WERI-Rb-1 (cell line): ENCODE measurements around the gene PPP1R13B.

Source experiments
- DNase-seq: peaks from one replicate; pipeline ENCODE4 v3.0.0-alpha.2; 2020
- H3K27ac ChIP-seq: fragments of 250-450 bp; sonication (Bioruptor Pico); 2 replicates; pipeline ENCODE4 v1.5.1; 2020; ENCODE audit warnings: mild to moderate bottlenecking, moderate library complexity
- H3K27me3 ChIP-seq: fragments of 250-450 bp; sonication (Bioruptor Pico); 2 replicates; pipeline ENCODE4 v1.5.1; 2021; ENCODE audit warnings: mild to moderate bottlenecking, low read depth, moderate library complexity; ENCODE audit not compliant: insufficient read depth, severe bottlenecking
- H3K36me3 ChIP-seq: fragments of 250-450 bp; sonication (Bioruptor Pico); 2 replicates; pipeline ENCODE4 v1.5.1; 2020; ENCODE audit warnings: mild to moderate bottlenecking, moderate library complexity
- H3K4me3 ChIP-seq: 2 replicates; pipeline ENCODE4 v1.5.1; 2011; ENCODE audit warnings: low read depth, mild to moderate bottlenecking, control low read depth, low read length
- H3K9me3 ChIP-seq: fragments of 250-450 bp; sonication (Bioruptor Pico); 2 replicates; pipeline ENCODE4 v1.5.1; 2021; ENCODE audit warnings: mild to moderate bottlenecking, moderate library complexity; ENCODE audit not compliant: severe bottlenecking
- TF ChIP-seq, protein P1 (sequence below): IDR thresholded peaks from 2 replicates; pipeline ENCODE4 v1.5.1; 2011; ENCODE audit warnings: low read depth, mild to moderate bottlenecking, control low read depth, inconsistent platforms, low read length

Gene PPP1R13B

GRCh38 chr14:103847451-103848174, at the start of gene PPP1R13B:
PPP1R13B (minus strand) TSS chr14:103847575; CDS start chr14:103847307, 268 bp downstream.
- Histone ChIP-seq H3K9me3 (no peaks in the 10 kb centered on the region), H3K27me3 (no peaks in the 10 kb centered on the region), H3K27ac (peak within 1 kb of the TSS; percentile 96), H3K4me3 (peak within 1 kb of the TSS; percentile 69), H3K36me3 (no peaks in the 10 kb centered on the region)
- TF ChIP-seq, protein P1, sequence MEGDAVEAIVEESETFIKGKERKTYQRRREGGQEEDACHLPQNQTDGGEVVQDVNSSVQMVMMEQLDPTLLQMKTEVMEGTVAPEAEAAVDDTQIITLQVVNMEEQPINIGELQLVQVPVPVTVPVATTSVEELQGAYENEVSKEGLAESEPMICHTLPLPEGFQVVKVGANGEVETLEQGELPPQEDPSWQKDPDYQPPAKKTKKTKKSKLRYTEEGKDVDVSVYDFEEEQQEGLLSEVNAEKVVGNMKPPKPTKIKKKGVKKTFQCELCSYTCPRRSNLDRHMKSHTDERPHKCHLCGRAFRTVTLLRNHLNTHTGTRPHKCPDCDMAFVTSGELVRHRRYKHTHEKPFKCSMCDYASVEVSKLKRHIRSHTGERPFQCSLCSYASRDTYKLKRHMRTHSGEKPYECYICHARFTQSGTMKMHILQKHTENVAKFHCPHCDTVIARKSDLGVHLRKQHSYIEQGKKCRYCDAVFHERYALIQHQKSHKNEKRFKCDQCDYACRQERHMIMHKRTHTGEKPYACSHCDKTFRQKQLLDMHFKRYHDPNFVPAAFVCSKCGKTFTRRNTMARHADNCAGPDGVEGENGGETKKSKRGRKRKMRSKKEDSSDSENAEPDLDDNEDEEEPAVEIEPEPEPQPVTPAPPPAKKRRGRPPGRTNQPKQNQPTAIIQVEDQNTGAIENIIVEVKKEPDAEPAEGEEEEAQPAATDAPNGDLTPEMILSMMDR = no peak
- peak; percentile 94 for DNase-seq

- no peak overlapping the region for H3K4me3 ChIP-seq
- TF ChIP-seq, protein P1 = no peak
- no peaks in the 10 kb centered on the region for H3K36me3 ChIP-seq
- H3K9me3 ChIP-seq = no peaks in the 10 kb centered on the region
- no peaks in the 10 kb centered on the region for H3K27me3 ChIP-seq
- DNase-seq = no peak
- H3K27ac ChIP-seq = no peak overlapping the region
These were observed 49.2 kb upstream of the PPP1R13B start for GRCh38 chr14:103896578-103896977.

DNA sequence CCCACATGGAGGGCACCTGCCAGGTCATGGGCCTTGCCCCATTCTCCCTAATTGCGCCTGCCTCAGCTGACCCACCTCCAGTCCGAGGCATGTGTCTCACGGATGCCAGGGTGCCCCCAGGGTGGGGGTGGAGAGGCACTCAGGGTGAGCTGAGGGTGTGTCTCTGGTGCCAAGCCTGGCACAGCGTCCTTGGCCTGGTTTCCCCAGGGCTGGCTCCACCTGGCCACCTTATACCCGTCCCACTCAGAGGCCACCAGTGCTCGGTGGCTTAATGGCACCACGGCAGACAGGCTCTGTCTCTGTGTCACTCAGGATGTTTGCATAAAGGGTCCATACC, 47.3 kb upstream of the PPP1R13B start:
- H3K9me3 ChIP-seq = no peaks in the 10 kb centered on the region
- H3K27me3 ChIP-seq = no peaks in the 10 kb centered on the region

DNA sequence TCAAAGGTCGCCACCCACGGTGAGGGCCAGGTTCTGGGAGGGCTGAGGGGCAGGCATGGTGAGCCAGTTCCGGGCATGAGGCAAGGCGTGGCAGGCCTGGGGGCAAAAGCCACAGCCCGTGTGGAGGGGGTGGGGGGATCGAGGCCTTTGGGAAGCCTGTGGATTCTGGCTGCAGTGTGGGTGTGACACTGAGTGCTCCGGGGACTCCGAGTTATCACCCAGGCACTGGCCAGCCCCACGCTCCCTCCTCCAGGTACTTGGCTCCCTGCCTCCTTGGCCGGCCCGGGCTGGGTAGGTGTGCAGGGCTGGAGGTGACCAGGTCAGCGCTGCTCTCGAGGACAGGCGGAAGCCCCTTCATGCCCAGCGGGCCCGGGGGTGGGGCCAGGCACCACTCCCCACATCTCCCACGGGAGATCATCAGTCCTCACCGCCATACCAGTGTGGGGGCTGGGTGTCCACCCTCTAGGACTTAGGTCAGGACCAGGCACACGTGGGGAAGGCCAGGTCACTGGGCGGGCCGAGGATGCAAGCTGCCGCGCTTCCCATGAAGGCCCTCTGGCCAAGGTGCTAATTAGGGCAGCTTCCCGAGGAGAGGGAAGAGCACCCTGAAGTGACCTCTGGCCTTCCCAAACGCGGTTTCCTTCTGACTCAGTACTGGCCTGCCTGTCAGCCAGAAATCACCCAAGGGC, 46.8 kb upstream of the PPP1R13B start:
- H3K4me3 ChIP-seq = no peak overlapping the region
- no peak overlapping the region for H3K27ac ChIP-seq
- TF ChIP-seq, protein P1 = no peak
- H3K9me3 ChIP-seq = no peaks in the 10 kb centered on the region
- H3K36me3 ChIP-seq = no peaks in the 10 kb centered on the region
- no peak for DNase-seq
- H3K27me3 ChIP-seq = no peaks in the 10 kb centered on the region

More for the DNA sequence above, 47.3 kb upstream of the PPP1R13B start:
- no peak for DNase-seq
- Histone ChIP-seq H3K36me3 (no peaks in the 10 kb centered on the region), H3K27ac (no peak overlapping the region), H3K4me3 (no peak overlapping the region)
- TF ChIP-seq, protein P1 = no peak

DNA sequence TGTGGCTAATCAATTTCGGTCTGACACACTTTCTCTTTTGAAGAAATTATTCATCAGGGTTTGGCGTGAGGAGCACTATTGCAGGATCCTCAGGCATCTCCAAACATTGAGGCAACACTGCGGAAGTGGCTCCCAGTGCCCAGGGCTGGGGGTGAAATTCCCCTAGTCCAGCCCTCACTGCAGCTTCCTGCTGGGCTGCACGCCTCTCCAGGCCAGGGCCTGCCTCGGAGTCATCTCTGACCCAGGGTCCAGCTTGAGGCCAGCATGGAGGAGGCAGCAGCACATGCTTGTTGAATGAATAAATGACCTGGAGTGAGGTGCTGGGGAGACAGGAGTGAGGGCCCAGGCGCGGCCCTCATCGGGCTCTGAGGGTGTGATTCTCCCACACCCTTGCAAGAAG, 44.9 kb upstream of the PPP1R13B start:
- H3K9me3 ChIP-seq = no peaks in the 10 kb centered on the region
- TF ChIP-seq, protein P1 = no peak
- H3K4me3 ChIP-seq = no peak overlapping the region
- H3K27ac ChIP-seq = no peak overlapping the region
- no peaks in the 10 kb centered on the region for H3K36me3 ChIP-seq
- H3K27me3 ChIP-seq = no peaks in the 10 kb centered on the region
- no peak for DNase-seq
